Fibroblast of skin of right biceps (primary cell): ENCODE data around the gene CELA3A.
"Not testable (repeated sequence)": the region's sequence is repeated elsewhere in the genome, so short reads cannot be mapped to it uniquely, and the experiment has no call there.

Source experiments
- DNase-seq: peaks from one replicate; pipeline ENCODE4 v3.0.0-alpha.2; 2013

Gene CELA3A, protein sequence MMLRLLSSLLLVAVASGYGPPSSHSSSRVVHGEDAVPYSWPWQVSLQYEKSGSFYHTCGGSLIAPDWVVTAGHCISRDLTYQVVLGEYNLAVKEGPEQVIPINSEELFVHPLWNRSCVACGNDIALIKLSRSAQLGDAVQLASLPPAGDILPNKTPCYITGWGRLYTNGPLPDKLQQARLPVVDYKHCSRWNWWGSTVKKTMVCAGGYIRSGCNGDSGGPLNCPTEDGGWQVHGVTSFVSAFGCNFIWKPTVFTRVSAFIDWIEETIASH

DNA sequence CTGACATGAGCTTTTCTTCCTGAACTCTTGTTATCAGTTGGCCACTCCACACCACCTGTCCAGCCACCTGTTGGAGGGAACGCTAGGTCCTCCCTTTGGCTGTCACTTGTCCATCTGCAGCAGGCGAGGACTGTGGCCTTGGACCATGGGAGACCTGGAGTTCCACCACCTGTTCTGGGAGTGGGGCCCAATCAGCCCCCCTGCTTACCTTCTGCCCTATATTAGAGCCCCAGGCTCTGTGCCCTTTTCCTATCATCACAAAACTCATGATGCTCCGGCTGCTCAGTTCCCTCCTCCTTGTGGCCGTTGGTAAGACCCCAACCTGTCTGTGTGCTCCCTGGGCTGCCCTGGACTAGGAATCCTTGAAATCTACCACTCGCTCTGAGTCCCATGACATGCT lies at the start of gene CELA3A:
Gene CELA3A (plus strand): TSS at position 249 of the 400 bp plus-strand sequence. CDS start 18 bp downstream, at position 267.
- no peak for DNase-seq

DNA sequence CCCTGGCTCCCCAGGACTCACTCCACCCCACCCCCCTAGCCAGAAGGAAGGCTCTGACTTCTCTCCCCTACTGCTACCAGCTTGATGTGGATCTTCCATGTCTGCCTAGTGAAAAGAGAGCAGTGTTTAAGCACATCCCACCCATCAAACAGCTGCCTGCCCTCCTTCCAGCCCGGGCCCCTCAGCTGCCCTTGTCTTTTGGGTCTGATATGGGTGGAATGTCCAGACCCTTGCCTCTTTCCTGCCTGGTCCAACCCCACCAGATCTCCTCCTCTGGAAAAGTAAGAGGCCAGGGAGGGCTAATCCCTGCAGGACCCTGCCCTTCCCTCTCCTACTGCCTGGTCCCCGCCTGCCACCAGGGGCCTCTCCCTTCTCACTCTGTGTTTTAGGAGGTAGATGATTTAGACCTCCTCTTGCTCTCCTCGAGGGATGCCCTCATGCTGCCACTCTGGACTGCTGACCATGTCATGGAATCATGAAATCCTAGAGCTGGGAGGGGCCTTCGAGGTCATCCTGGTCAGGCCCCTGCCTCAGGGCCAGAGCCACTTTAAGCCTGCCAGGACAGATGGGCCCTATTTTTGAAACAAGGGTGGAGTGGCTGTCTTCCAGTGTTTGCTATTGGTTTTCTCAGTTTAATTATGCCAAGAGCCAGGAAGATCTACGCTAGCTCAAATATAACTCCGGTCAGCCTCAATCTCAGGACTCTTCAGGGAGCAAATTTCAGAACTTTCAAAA lies 48.5 kb upstream of the CELA3A start:
- no peak for DNase-seq

DNA sequence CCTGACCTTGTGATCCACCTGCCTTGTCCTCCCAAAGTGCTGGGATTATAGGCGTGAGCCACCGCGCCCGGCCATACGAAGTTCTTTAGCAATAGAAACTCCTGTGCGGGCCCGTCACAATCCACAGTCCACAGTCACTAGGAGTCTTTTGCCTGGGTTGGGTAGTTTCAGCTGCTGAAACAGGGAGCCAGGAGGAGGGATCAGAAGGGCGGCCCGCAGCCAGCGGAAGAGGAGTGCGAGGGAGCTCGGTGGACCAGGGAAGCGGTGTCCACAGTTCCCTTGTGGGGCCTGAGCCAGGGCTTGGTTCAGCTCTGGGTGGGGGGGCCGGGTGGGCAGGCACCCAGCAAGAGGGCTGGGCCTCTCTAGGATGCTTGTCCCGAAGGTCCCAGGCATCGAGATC lies 46.4 kb upstream of the CELA3A start:
- DNase-seq, result no peak

- DNase-seq, result no peak
Observed at GRCh38 chr1:21955501-21956281, 45.8 kb upstream of the CELA3A start.

DNA sequence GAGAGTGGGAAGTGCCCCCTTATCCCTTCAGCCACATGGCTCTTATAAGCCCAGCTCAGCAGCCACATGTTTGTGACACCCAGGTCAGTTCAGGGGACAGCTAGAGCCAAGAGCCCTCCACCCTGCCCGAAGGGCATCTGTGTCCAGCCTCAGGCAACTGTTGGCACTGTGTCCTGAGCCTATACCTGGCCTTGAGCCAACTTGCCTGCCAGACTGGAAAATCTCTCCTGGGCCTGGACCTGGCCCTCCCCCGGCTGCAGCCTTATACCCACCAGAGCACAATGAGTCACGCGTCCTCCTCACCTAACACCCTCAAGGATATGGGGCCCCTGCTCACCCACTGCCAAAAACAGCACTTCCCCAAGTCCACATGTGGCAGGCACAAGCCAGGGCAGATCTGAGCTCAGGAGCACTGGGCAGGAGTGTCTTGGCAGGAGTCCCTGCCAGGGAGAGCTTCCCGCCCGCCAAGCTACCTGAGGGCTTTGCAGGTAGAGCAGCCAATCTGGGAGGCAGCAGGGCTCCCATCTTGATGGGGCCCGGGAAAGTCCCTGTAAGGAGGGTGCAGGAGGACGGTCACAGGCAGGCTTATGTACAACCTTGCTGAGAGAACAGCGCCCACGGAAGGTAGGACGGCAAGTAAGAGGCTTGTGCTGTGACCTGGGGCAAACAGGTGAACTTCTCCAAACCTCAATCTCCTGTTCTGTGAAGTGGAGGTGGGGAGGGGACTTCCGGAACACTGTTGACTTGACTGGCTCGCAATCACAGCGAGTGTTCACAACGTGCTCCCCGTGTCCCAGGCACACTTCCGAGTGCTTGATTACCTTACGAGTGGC lies 44.5 kb upstream of the CELA3A start:
- peak; percentile 49 for DNase-seq

DNA sequence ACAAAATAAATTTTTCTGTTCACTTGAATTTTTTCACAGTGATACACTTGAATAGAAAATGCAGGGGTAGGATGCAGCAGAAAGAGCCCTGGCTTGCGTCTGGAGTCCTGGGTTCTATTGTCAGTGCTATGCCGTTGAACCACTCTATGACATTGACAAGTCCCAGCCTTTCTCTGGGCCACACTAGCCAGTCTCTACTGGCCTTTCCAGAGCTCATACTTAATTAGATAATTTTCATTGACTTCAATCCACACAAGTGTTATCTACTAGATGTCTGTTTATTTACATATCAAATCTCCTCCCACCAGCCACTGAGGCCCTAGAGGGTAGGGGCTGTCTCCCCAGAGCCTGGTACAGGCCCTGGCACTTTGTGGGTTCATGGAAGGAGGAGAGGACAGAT lies 40.1 kb upstream of the CELA3A start:
- no peak for DNase-seq

DNA sequence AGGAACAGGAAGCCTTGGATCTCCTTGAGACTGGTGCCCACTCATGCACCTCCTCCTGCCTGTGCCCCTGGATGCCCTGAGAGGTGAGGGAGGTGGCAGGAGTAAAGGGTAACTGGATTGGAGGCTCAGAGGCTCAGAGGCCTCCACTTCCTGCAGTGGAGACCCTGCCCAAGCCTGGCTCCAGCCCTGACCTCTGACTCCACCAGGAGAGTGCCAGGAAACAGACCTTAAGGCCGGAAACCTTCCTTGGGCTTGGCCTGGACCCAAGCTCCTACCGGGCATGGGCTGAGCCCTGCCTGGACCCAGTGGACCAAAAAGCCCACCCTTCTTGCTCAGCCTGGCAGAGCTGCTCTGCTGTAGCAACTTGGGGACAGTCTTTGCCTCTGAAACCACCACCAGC lies 39.7 kb upstream of the CELA3A start:
- no peak for DNase-seq

GRCh38 chr1:21963477-21964217 lies 37.8 kb upstream of the CELA3A start:
- peak; percentile 63 for DNase-seq

- peak; percentile 82 for DNase-seq
Observed at GRCh38 chr1:21966247-21967000, 35.0 kb upstream of the CELA3A start.

DNA sequence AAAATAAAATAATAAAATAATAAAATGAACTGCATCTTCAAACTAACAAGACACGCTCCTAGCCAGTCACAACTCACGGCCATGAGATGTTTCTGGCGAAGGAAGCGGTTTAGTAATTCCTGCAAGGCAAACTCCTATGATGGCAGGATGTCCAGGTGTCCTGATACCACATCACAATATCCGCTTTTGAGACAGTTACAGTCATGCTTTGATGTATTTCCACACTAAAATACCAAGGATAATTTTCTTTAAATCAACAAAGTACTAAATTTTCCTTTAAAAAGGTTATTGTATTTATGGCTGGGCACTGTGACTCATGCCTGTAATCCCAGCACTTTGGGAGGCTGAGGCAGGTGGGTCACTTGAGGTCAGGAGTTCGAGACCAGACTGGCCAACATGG lies 34.2 kb upstream of the CELA3A start:
- not testable (repeated sequence) for DNase-seq

DNA sequence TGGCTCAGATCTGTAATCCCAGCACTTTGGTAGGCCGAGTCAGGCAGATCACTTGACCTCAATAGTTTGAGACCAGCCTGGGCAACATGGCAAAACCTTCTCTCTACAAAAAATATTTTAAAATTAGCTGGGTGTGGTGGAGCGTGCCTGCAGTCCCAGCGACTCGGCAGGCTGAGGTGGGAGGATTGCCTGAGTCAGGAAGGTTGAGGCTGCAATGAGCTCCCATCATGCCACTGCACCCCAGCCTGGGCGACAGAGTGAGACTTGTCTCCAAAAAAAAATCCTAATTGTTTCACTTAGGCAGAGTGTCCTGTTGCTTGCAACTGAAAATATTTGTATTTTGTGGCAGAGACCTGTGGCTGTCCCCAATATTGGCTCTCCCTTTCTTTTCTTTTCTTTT lies 32.4 kb upstream of the CELA3A start:
- DNase-seq, result not testable (repeated sequence)

DNA sequence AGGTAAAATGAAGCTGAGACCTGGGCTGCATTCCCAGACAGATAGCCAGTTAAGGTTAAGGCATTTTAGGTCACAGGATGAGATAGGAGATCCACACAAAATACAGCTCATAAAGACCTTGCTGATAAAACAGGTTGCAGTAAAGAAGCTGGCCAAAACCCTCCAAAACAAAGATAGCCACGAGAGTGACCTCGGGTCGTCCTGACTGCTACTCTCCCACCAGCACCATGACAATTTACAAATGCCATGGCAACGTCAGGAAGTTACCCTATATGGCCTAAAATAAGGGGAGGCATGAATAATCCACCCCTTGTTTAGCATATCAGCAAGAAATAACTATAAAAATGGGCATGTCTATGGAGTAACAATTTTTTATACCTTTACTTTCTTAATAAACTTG lies 30.9 kb upstream of the CELA3A start:
- not testable (repeated sequence) for DNase-seq

- DNase-seq, result not testable (repeated sequence)
Observed at GRCh38 chr1:21972973-21973441, 28.4 kb upstream of the CELA3A start.

GRCh38 chr1:21973948-21974347 lies 27.5 kb upstream of the CELA3A start:
- not testable (repeated sequence) for DNase-seq

DNA sequence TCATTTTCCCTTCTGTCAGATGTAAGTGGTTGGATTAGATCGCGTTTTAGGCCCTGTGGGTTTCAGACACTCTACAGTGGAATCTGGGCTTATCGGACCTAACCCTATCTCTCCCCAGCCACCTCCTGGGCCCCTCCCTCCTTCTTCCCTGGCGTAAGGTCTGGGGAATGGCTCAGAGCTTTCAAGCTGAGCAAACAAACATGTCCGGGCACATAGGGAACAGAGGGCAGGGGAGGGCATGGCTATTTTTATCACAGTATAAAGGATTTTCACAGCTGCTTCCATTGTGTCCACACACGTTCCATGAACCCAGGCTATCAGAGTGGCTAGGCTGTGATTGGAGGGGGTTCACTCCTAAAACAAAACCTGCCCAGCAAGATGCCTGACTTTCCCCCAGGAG lies 26.8 kb upstream of the CELA3A start:
- not testable (repeated sequence) for DNase-seq

GRCh38 chr1:21975296-21975695 lies 26.2 kb upstream of the CELA3A start:
- not testable (repeated sequence) for DNase-seq

DNA sequence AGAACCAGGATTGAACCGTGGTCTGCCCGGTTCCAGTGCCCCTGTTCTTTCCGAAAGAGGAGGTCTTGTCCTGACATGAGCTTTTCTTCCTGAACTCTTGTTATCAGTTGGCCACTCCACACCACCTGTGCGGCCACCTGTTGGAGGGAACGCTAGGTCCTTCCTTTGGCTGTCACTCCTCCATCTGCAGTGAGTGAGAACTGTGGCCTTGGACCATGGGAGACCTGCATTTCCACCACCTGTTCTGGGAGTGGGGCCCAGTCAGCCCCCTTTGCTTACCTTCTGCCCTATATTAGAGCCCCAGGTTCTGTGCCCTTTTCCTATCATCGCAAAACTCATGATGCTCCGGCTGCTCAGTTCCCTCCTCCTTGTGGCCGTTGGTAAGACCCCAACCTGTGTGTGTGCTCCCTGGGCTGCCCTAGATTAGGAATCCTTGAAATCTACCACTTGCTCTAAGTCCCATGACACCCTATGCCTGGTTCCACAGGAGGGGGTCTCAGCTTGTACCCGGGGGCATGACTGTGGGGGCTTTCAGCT lies 24.7 kb upstream of the CELA3A start, which contains the start of gene CELA3B:
Gene CELA3B (plus strand): TSS at position 320 of the 537 bp plus-strand sequence. CDS start 18 bp downstream, at position 338.
- not testable (repeated sequence) for DNase-seq

DNA sequence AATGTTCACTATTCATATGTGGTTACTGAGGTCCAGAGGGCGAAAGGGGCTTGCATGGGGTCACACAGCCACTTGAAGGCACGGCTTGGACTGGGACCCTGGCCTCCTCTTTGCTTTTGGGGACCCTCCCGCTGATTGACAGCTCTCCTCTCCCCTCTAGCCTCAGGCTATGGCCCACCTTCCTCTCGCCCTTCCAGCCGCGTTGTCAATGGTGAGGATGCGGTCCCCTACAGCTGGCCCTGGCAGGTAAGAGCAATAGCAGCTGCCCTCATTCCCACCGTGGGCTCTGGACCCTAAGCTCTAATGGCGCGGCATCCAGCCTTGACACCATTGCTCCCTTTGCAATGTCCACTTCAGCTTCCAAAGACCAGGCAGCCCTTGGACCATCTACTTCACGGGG lies 23.2 kb upstream of the CELA3A start:
- not testable (repeated sequence) for DNase-seq

GRCh38 chr1:21980515-21981220 lies 20.8 kb upstream of the CELA3A start:
- not testable (repeated sequence) for DNase-seq

DNA sequence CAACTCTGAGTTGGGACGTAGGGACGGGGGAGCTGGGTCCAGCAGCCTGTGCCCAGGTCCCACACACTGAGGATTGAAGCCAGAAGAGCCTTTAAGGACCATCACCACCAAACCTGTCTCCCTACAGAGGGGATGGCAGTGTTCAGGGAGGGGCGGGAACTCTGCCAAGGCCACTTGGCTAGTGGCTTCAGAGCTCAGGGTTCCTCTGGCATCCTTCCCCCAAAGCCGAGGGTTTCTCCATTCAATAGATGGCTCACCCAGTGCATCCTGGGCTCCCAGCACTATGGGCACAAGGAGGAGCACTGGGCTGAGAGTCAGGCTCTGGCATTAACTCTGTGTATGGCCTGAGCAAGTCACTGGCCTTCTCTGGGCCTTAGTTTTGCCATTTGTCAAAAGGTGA lies 20.2 kb upstream of the CELA3A start:
- not testable (repeated sequence) for DNase-seq
